GM12892 (cell line): ENCODE measurements around the gene KCNMA1.
A peak's percentile ranks its signal among the peaks of the same experiment; 100 is the strongest.

ENCODE experiments used
- DNase-seq: peaks from one replicate; pipeline ENCODE4 v3.0.0; 2011; ENCODE audit not compliant: insufficient read length
- FAIRE-seq: peaks from 2 replicates; lab custom pipeline; 2011; peaks lifted over from hg19 to GRCh38; lab: Jason Lieb, UNC
- POLR2A ChIP-seq: IDR thresholded peaks from 2 replicates; pipeline ENCODE4 v1.6.1; 2011; ENCODE audit warnings: low read depth, low read length, control low read depth
- POLR2AphosphoS5 ChIP-seq: IDR thresholded peaks from 2 replicates; pipeline ENCODE4 v1.6.1; 2011; ENCODE audit warnings: low read depth, low read length, control low read depth
- TAF1 ChIP-seq: IDR thresholded peaks from 2 replicates; pipeline ENCODE4 v1.6.1; 2011; ENCODE audit warnings: low read depth, mild to moderate bottlenecking, control low read depth, low read length, borderline replicate concordance

KCNMA1 gene

GRCh38 chr10:77471069-77471536 is 166.5 kb downstream of the KCNMA1 start:
- DNase-seq = no peak
- TF ChIP-seq POLR2A (no peak), POLR2AphosphoS5 (no peak), TAF1 (no peak)
- peak; percentile 93 for FAIRE-seq

- no peak for FAIRE-seq
- TF ChIP-seq POLR2A = no peak
- no peak for TF ChIP-seq POLR2AphosphoS5
- no peak for TF ChIP-seq TAF1
Observed at GRCh38 chr10:77467422-77467963, 170.1 kb downstream of the KCNMA1 start.

GRCh38 chr10:77463967-77464745 is 173.5 kb downstream of the KCNMA1 start:
- TF ChIP-seq POLR2A (no peak), POLR2AphosphoS5 (no peak), TAF1 (no peak)
- DNase-seq (no peak), FAIRE-seq (no peak)

More at GRCh38 chr10:77467422-77467963, 170.1 kb downstream of the KCNMA1 start:
- DNase-seq = no peak

- TF ChIP-seq POLR2AphosphoS5 = no peak
- no peak for TF ChIP-seq POLR2A
- no peak for TF ChIP-seq TAF1
- no peak for DNase-seq
- FAIRE-seq = no peak
Observed at GRCh38 chr10:77463499-77463898, 174.1 kb downstream of the KCNMA1 start.

- FAIRE-seq (peak; percentile 88), DNase-seq (no peak)
- TF ChIP-seq POLR2AphosphoS5 (no peak), TAF1 (no peak), POLR2A (no peak)
Observed at GRCh38 chr10:77461636-77462296, 175.8 kb downstream of the KCNMA1 start.

- no peak for DNase-seq
- FAIRE-seq = no peak
- TF ChIP-seq POLR2A = no peak
- TF ChIP-seq POLR2AphosphoS5 = no peak
- no peak for TF ChIP-seq TAF1
Observed at GRCh38 chr10:77459905-77460304, 177.7 kb downstream of the KCNMA1 start.

GRCh38 chr10:77458986-77459590 is 178.5 kb downstream of the KCNMA1 start:
- TF ChIP-seq POLR2AphosphoS5 (no peak), POLR2A (no peak), TAF1 (no peak)
- DNase-seq (no peak), FAIRE-seq (no peak)

- DNase-seq = no peak
- TF ChIP-seq POLR2AphosphoS5 (no peak), TAF1 (no peak), POLR2A (no peak)
- FAIRE-seq = no peak
Observed at GRCh38 chr10:77457721-77458120, 179.9 kb downstream of the KCNMA1 start.

GRCh38 chr10:77457266-77457665 is 180.3 kb downstream of the KCNMA1 start:
- no peak for FAIRE-seq
- TF ChIP-seq POLR2A = no peak
- no peak for TF ChIP-seq POLR2AphosphoS5
- TF ChIP-seq TAF1 = no peak

GRCh38 chr10:77456414-77456813 is 181.2 kb downstream of the KCNMA1 start:
- no peak for TF ChIP-seq POLR2AphosphoS5
- TF ChIP-seq TAF1 = no peak
- no peak for TF ChIP-seq POLR2A
- FAIRE-seq = peak; percentile 44
- no peak for DNase-seq

More at GRCh38 chr10:77457266-77457665, 180.3 kb downstream of the KCNMA1 start:
- no peak for DNase-seq

GRCh38 chr10:77455561-77455960 is 182.0 kb downstream of the KCNMA1 start:
- FAIRE-seq = no peak
- DNase-seq = no peak
- TF ChIP-seq TAF1 (no peak), POLR2A (no peak), POLR2AphosphoS5 (no peak)
